K562 (cell line): ENCODE measurements around the gene RGS9. TPM values are rescaled to one million over a fixed set of nuclear protein-coding genes. Genes with fewer than 3 reads are reported as not detected.

Experiments
- ATAC-seq: fragments of 200-7000 bp; cut with Tn5 transposase; 3 replicates; pipeline ENCODE4 v1.9.1; 2020; ENCODE audit warnings: moderate library complexity
- BruUV-seq: library from RNA; stranded (reverse); fragments of 400-500 nt; replicated peaks from 2 replicates; lab custom pipeline; 2021; lab: Mats Ljungman, UMichigan
- CTCF ChIA-PET: fragments of 300-600 bp; formaldehyde crosslinking; extraction: SDS; loops from one replicate; lab custom pipeline; 2021; ENCODE audit warnings: low intra/inter-chr PET ratio; lab: Yijun Ruan, JAX
- POLR2A ChIA-PET: fragments of 300-600, 350-650 bp; sonication (Branson Sonifier 250); formaldehyde crosslinking; extraction: SDS; loops from one replicate; lab custom pipeline; 2021; ENCODE audit warnings: antibody characterized with exemption, inconsistent platforms; lab: Yijun Ruan, JAX
- DNase-seq, 4 experiments: peaks; one replicate each; pipeline versions ENCODE4 v3.0.0 to v3.0.0-alpha.2; 2011 to 2018; ENCODE audit warnings: low spot score in 3 of 4, mixed read lengths in 3 of 4; ENCODE audit errors: extremely low read depth in 1 of 4
- FAIRE-seq: peaks from 2 replicates; lab custom pipeline; 2011; peaks lifted over from hg19 to GRCh38; lab: Jason Lieb, UNC
- H2AFZ ChIP-seq: 2 replicates; pipeline ENCODE4 v1.6.0; 2011; ENCODE audit warnings: low read depth, low read length, control low read depth, inconsistent platforms
- H3K27ac ChIP-seq: fragments of 200-600 bp; 3 replicates; pipeline ENCODE4 v1.8.0; 2011; ENCODE audit warnings: low read depth, mild to moderate bottlenecking, control low read depth, inconsistent platforms, low read length, moderate library complexity, mixed read lengths; ENCODE audit errors: extremely low read depth
- H3K27me3 ChIP-seq, 2 experiments: fragments of 300-600 bp in 1 of 2; 2 replicates in 1 of 2; 3 replicates in 1 of 2; pipeline versions ENCODE4 v1.6.0 to v1.8.0; 2011; ENCODE audit warnings: inconsistent platforms in 2 of 2, low read length in 2 of 2, mild to moderate bottlenecking in 1 of 2, mixed read lengths in 1 of 2, moderate library complexity in 1 of 2; ENCODE audit not compliant: control insufficient read depth in 2 of 2, insufficient read depth in 2 of 2
- H3K36me3 ChIP-seq: fragments of 300-600 bp; 3 replicates; pipeline ENCODE4 v1.8.0; 2011; ENCODE audit warnings: mild to moderate bottlenecking, low read length, inconsistent platforms; ENCODE audit not compliant: control insufficient read depth, insufficient read depth
- H3K4me1 ChIP-seq, 2 experiments: fragments of 200-600 bp in 1 of 2; replicated peaks in 1 of 2; 2 replicates in 1 of 2; 3 replicates in 1 of 2; pipeline versions ENCODE4 v1.5.1 to v1.8.0; 2011; ENCODE audit warnings: inconsistent platforms in 2 of 2, low read length in 2 of 2, mild to moderate bottlenecking in 1 of 2, mixed read lengths in 1 of 2, moderate library complexity in 1 of 2; ENCODE audit not compliant: control insufficient read depth in 2 of 2, insufficient read depth in 2 of 2
- H3K4me2 ChIP-seq: 2 replicates; pipeline ENCODE4 v1.6.1; 2011; ENCODE audit warnings: low read length, control low read depth, inconsistent platforms, mixed read lengths; ENCODE audit not compliant: insufficient read depth
- H3K4me3 ChIP-seq: fragments of 200-600 bp; sonication (generic), shearing (Covaris generic); 2 replicates; pipeline ENCODE4 v1.5.1; 2016; ENCODE audit warnings: control low read depth, inconsistent platforms
- H3K79me2 ChIP-seq: fragments of 200-600 bp; 3 replicates; pipeline ENCODE4 v1.8.0; 2011; ENCODE audit warnings: low read length, inconsistent platforms; ENCODE audit not compliant: control insufficient read depth, insufficient read depth
- H3K9ac ChIP-seq, 2 experiments: 2 replicates each; pipeline versions ENCODE4 v1.6.0 to v1.6.1; 2011; ENCODE audit warnings: low read depth in 2 of 2, low read length in 2 of 2, control low read depth in 1 of 2, inconsistent platforms in 1 of 2, mild to moderate bottlenecking in 1 of 2, mixed read lengths in 1 of 2; ENCODE audit not compliant: insufficient read depth in 1 of 2
- H3K9me1 ChIP-seq: one replicate; pipeline ENCODE4 v1.6.0; 2011; ENCODE audit warnings: inconsistent platforms, mild to moderate bottlenecking, low read length, moderate library complexity; ENCODE audit not compliant: control insufficient read depth, insufficient read depth
- H3K9me3 ChIP-seq: replicated peaks from 2 replicates; pipeline ENCODE4 v1.5.1; 2011; ENCODE audit warnings: low read depth, low read length, inconsistent platforms; ENCODE audit not compliant: control insufficient read depth, insufficient read depth
- H4K20me1 ChIP-seq: replicated peaks from 2 replicates; pipeline ENCODE4 v1.6.1; 2011; ENCODE audit warnings: low read length, inconsistent platforms, mixed read lengths; ENCODE audit not compliant: control insufficient read depth, insufficient read depth
- DEAF1 ChIP-seq: fragments of 450-650 bp; formaldehyde crosslinking; IDR thresholded peaks from 2 replicates; pipeline ENCODE4 v1.4.0; 2020; ENCODE audit warnings: mild to moderate bottlenecking, moderate library complexity
- ETV1 ChIP-seq: fragments of 450-650 bp; conservative IDR thresholded peaks from 2 replicates; pipeline ENCODE4 v1.6.1; 2016; ENCODE audit warnings: missing genetic modification characterization, control low read depth, low read depth, missing compliant biosample characterization
- HCFC1 ChIP-seq: IDR thresholded peaks from 2 replicates; pipeline ENCODE4 v1.6.1; 2012; ENCODE audit warnings: low read depth, low read length, improper control_type of control experiment
- MAZ ChIP-seq, 2 experiments: fragments of 450-650 bp in 1 of 2; sonication (generic) in 1 of 2; formaldehyde crosslinking; IDR thresholded peaks in 1 of 2; conservative IDR thresholded peaks in 1 of 2; 2 replicates each; pipeline versions ENCODE4 v1.4.0 to v1.5.0; 2020; ENCODE audit warnings: mild to moderate bottlenecking in 1 of 2, missing genetic modification reagents in 1 of 2
- POLR2B ChIP-seq: fragments of 450-650 bp; IDR thresholded peaks from 2 replicates; pipeline ENCODE4 v1.6.1; 2018; ENCODE audit warnings: low read depth; ENCODE audit not compliant: partially characterized antibody
- RBBP5 ChIP-seq: fragments of 200-600 bp; sonication (generic); IDR thresholded peaks from 2 replicates; pipeline ENCODE4 v1.6.1; 2012; ENCODE audit warnings: borderline replicate concordance, mild to moderate bottlenecking, low read length, control low read depth, inconsistent platforms; ENCODE audit not compliant: insufficient read depth, poor library complexity, severe bottlenecking
- SMC3 ChIP-seq: conservative IDR thresholded peaks from 2 replicates; pipeline ENCODE4 v1.6.1; 2011; ENCODE audit warnings: low read depth, low read length, improper control_type of control experiment; ENCODE audit not compliant: insufficient read depth
- ZNF134 ChIP-seq: fragments of 250-450 bp; sonication (Bioruptor Pico); conservative IDR thresholded peaks from 2 replicates; pipeline ENCODE4 v1.4.0; 2020
- ZNF695 ChIP-seq: fragments of 450-650 bp; formaldehyde crosslinking; IDR thresholded peaks from 2 replicates; pipeline ENCODE4 v1.4.0; 2020; ENCODE audit warnings: mild to moderate bottlenecking, moderate library complexity
- WGBS: fragments of 100-300 bp; shearing (Covaris generic); methylation state at CpG from one replicate; pipeline ENCODE4 v1.1.6; 2016; ENCODE audit warnings: low coverage, mixed read lengths; ENCODE audit not compliant: insufficient coverage; ENCODE audit errors: missing lambda C conversion rate; 5-methylcytosine and 5-hydroxymethylcytosine counted together
- in situ Hi-C: fragments of 300-500 bp; cut with MboI; formaldehyde crosslinking; loops from 4 replicates; pipeline ENCODE4 v1.15.0; 2018; ENCODE audit warnings: inconsistent platforms, mixed read lengths
- intact Hi-C: fragments of 100-400 bp; cut with micrococcal nuclease; formaldehyde crosslinking; loops from 2 replicates; pipeline ENCODE4 v1.14.2; 2022
- polyA plus RNA-seq, 8 experiments: library from polyadenylated mRNA; depleted of rRNA in 4 of 8; stranded (reverse) in 5 of 8; unstranded in 3 of 8; fragments of >200 nt; fragmentation: Nextera tagmentation in 2 of 8; fragmentation: Illumina TruSeq in 1 of 8; extraction: Ambion mirVana in 2 of 8; extraction: Trizol in 1 of 8; gene quantifications; 2 replicates each; pipeline versions ENCODE4 v1.2.1 to v1.2.3, GENCODE V29; 2011 to 2014; ENCODE audit warnings: inconsistent platforms in 1 of 8, missing spikeins in 1 of 8
- total RNA-seq, 7 experiments: library from RNA; depleted of rRNA in 6 of 7; stranded (reverse); fragments of >200 nt in 6 of 7; fragmentation: Illumina TruSeq in 2 of 7; extraction: Trizol in 2 of 7; gene quantifications; 2 replicates each; pipeline versions ENCODE4 v1.2.1 to v1.2.3, GENCODE V29; 2011 to 2021; ENCODE audit warnings: low replicate concordance in 1 of 7
- TF ChIP-seq, protein P1 (sequence below): fragments of 200-800 bp; sonication (Bioruptor generic); IDR thresholded peaks from 2 replicates; pipeline ENCODE4 v1.6.1; 2017; ENCODE audit warnings: missing genetic modification characterization, missing compliant biosample characterization
- TF ChIP-seq, protein P2 (sequence below): fragments of 450-650 bp; IDR thresholded peaks from 2 replicates; pipeline ENCODE4 v1.6.1; 2016; ENCODE audit warnings: borderline replicate concordance

The RGS9 gene
- total and polyA plus RNA-seq, 9 of the 15 experiments (the other 6 are each of a cell fraction or from before 2014, with no cell fraction given) = 0.18 to 1.4 (median 0.55) TPM

GRCh38 chr17:65227637-65228036, 90.5 kb downstream of the RGS9 start:
- peaks cover 17 to 22% of the 10 kb centered on the region in 2 experiments for H3K4me1 ChIP-seq
- peaks cover 7% of the 10 kb centered on the region; the same call in 1 of the 2 replicates for H4K20me1 ChIP-seq
- H3K27ac ChIP-seq = no peak overlapping the region
- 56% methylated on average over 4 of the region's 4 CpGs for WGBS
- no peak for ATAC-seq
- no peaks in the 10 kb centered on the region for H3K9me1 ChIP-seq
- H3K79me2 ChIP-seq = no peaks in the 10 kb centered on the region
- no peak overlapping the region for H2AFZ ChIP-seq
- no peak for FAIRE-seq
- BruUV-seq = no TSS peak
- no peak overlapping the region for H3K4me3 ChIP-seq
- H3K9me3 ChIP-seq = no peaks in the 10 kb centered on the region
- POLR2A ChIA-PET = interaction anchor here (0.6 to 0.7 kb wide), 2 partner anchors 9 to 85 kb away, joined by 3 to 4 read pairs; no protein-coding TSS in a partner anchor
- no peak overlapping the region for H3K4me2 ChIP-seq
- no peak overlapping the region for H3K9ac ChIP-seq
- TF ChIP-seq HCFC1 (no peak), MAZ (CRISPR knock-in tag; conservative IDR thresholded peaks at IDR 0.05 in 1 of 2, IDR thresholded peaks at IDR 0.05 in 1 of 2) (no peak), SMC3 (no peak), ETV1 (tag) (no peak), POLR2B (no peak), ZNF134 (no peak), ZNF695 (CRISPR knock-in tag) (no peak), DEAF1 (CRISPR knock-in tag) (no peak), RBBP5 (no peak)
- TF ChIP-seq, protein P1, sequence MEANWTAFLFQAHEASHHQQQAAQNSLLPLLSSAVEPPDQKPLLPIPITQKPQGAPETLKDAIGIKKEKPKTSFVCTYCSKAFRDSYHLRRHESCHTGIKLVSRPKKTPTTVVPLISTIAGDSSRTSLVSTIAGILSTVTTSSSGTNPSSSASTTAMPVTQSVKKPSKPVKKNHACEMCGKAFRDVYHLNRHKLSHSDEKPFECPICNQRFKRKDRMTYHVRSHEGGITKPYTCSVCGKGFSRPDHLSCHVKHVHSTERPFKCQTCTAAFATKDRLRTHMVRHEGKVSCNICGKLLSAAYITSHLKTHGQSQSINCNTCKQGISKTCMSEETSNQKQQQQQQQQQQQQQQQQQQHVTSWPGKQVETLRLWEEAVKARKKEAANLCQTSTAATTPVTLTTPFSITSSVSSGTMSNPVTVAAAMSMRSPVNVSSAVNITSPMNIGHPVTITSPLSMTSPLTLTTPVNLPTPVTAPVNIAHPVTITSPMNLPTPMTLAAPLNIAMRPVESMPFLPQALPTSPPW (CRISPR knock-in tag) = no peak
- TF ChIP-seq, protein P2, sequence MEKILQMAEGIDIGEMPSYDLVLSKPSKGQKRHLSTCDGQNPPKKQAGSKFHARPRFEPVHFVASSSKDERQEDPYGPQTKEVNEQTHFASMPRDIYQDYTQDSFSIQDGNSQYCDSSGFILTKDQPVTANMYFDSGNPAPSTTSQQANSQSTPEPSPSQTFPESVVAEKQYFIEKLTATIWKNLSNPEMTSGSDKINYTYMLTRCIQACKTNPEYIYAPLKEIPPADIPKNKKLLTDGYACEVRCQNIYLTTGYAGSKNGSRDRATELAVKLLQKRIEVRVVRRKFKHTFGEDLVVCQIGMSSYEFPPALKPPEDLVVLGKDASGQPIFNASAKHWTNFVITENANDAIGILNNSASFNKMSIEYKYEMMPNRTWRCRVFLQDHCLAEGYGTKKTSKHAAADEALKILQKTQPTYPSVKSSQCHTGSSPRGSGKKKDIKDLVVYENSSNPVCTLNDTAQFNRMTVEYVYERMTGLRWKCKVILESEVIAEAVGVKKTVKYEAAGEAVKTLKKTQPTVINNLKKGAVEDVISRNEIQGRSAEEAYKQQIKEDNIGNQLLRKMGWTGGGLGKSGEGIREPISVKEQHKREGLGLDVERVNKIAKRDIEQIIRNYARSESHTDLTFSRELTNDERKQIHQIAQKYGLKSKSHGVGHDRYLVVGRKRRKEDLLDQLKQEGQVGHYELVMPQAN = no peak
- intact Hi-C loops = no loop called here
- CTCF ChIA-PET = no interaction called here
- H3K36me3 ChIP-seq = no peaks in the 10 kb centered on the region
- no peak for DNase-seq
- in situ Hi-C loops = no loop called here
- H3K27me3 ChIP-seq = peaks cover 2 to 6% of the 10 kb centered on the region in 2 experiments; a peak in 1 of 5 replicates
